ENCODE measurements around the gene IGFBP7.

GRCh38 chr4:57074744-57075143, 35.4 kb downstream of the IGFBP7 start:
- TF ChIP-seq EZH2phosphoT487 (IDR thresholded peaks at IDR 0.05; ENCODE audit: insufficient read depth, low read depth) (no peak), EZH2 (IDR thresholded peaks at IDR 0.05; ENCODE audit: insufficient read depth, poor library complexity, severe bottlenecking) (no peak)
